ENCODE measurements around the gene TMEM11. TPM values are rescaled to one million over a fixed set of nuclear protein-coding genes. Genes with fewer than 3 reads are reported as not detected.

The TMEM11 gene
- total and polyA plus RNA-seq, 2 donors, result 19.7 to 23.3 TPM

- Histone ChIP-seq H3K4me1 (ENCODE audit: control insufficient read depth in 2 of 2, insufficient read depth in 2 of 2, low read length in 2 of 2) (no peaks in the 10 kb centered on the region), H3K9me3 (ENCODE audit: control insufficient read depth in 2 of 2, insufficient read depth in 1 of 2, low read length in 1 of 2) (no peaks in the 10 kb centered on the region), H3K27ac (ENCODE audit: low read depth in 1 of 2, low read length in 1 of 2) (no peak overlapping the region), H3K27me3 (ENCODE audit: control insufficient read depth in 2 of 2, insufficient read depth in 1 of 2, low read length in 1 of 2) (no peaks in the 10 kb centered on the region), H3K4me3 (ENCODE audit: low read length in 2 of 2) (no peak overlapping the region), H3K36me3 (ENCODE audit: control insufficient read depth in 2 of 2, insufficient read depth in 2 of 2, low read length in 1 of 2) (peaks cover 13 to 23% of the 10 kb centered on the region in 2 donors)
- 96% methylated on average over 1 of the region's 1 CpG for WGBS
- DNase-seq (ENCODE audit: low read depth in 6 of 9, low spot score in 9 of 9), result no peak
Measured at GRCh38 chr17:21185061-21185460, 28.9 kb downstream of the TMEM11 start.

- no peaks in the 10 kb centered on the region for H3K4me1 ChIP-seq (ENCODE audit: control insufficient read depth in 2 of 2, insufficient read depth in 2 of 2, low read length in 2 of 2)
- H3K4me3 ChIP-seq (ENCODE audit: low read length in 2 of 2), result no peak overlapping the region
- peaks cover 13 to 21% of the 10 kb centered on the region in 2 donors for H3K36me3 ChIP-seq (ENCODE audit: control insufficient read depth in 2 of 2, insufficient read depth in 2 of 2, low read length in 1 of 2)
- H3K27ac ChIP-seq (ENCODE audit: low read depth in 1 of 2, low read length in 1 of 2), result no peak overlapping the region
- no peak for DNase-seq (ENCODE audit: low read depth in 6 of 9, low spot score in 9 of 9)
- H3K9me3 ChIP-seq (ENCODE audit: control insufficient read depth in 2 of 2, insufficient read depth in 1 of 2, low read length in 1 of 2), result no peaks in the 10 kb centered on the region
- WGBS, result 97% methylated on average over 3 of the region's 3 CpGs
- no peaks in the 10 kb centered on the region for H3K27me3 ChIP-seq (ENCODE audit: control insufficient read depth in 2 of 2, insufficient read depth in 1 of 2, low read length in 1 of 2)
Measured at GRCh38 chr17:21184570-21184969, 29.4 kb downstream of the TMEM11 start.

GRCh38 chr17:21183468-21183867 is 30.5 kb downstream of the TMEM11 start:
- Histone ChIP-seq H3K4me1 (ENCODE audit: control insufficient read depth in 2 of 2, insufficient read depth in 2 of 2, low read length in 2 of 2) (no peaks in the 10 kb centered on the region), H3K36me3 (ENCODE audit: control insufficient read depth in 2 of 2, insufficient read depth in 2 of 2, low read length in 1 of 2) (peaks cover 10 to 14% of the 10 kb centered on the region in 2 donors), H3K27ac (ENCODE audit: low read depth in 1 of 2, low read length in 1 of 2) (no peak overlapping the region), H3K27me3 (ENCODE audit: control insufficient read depth in 2 of 2, insufficient read depth in 1 of 2, low read length in 1 of 2) (no peaks in the 10 kb centered on the region), H3K4me3 (ENCODE audit: low read length in 2 of 2) (no peak overlapping the region), H3K9me3 (ENCODE audit: control insufficient read depth in 2 of 2, insufficient read depth in 1 of 2, low read length in 1 of 2) (no peaks in the 10 kb centered on the region)
- DNase-seq (ENCODE audit: low read depth in 6 of 9, low spot score in 9 of 9), result no peak
- 77% methylated on average over 5 of the region's 5 CpGs for WGBS

GRCh38 chr17:21177854-21178600 is 35.9 kb downstream of the TMEM11 start:
- 98% methylated on average over 13 of the region's 13 CpGs for WGBS
- no peak overlapping the region for H3K27ac ChIP-seq (ENCODE audit: low read depth in 1 of 2, low read length in 1 of 2)
- peaks cover 4 to 17% of the 10 kb centered on the region in 2 donors for H3K36me3 ChIP-seq (ENCODE audit: control insufficient read depth in 2 of 2, insufficient read depth in 2 of 2, low read length in 1 of 2)
- no peak for DNase-seq (ENCODE audit: low read depth in 6 of 9, low spot score in 9 of 9)
- no peak overlapping the region for H3K4me3 ChIP-seq (ENCODE audit: low read length in 2 of 2)
- H3K4me1 ChIP-seq (ENCODE audit: control insufficient read depth in 2 of 2, insufficient read depth in 2 of 2, low read length in 2 of 2), result no peaks in the 10 kb centered on the region
- H3K9me3 ChIP-seq (ENCODE audit: control insufficient read depth in 2 of 2, insufficient read depth in 1 of 2, low read length in 1 of 2), result no peaks in the 10 kb centered on the region
- H3K27me3 ChIP-seq (ENCODE audit: control insufficient read depth in 2 of 2, insufficient read depth in 1 of 2, low read length in 1 of 2), result no peaks in the 10 kb centered on the region

- Histone ChIP-seq H3K27me3 (ENCODE audit: control insufficient read depth in 2 of 2, insufficient read depth in 1 of 2, low read length in 1 of 2) (no peaks in the 10 kb centered on the region), H3K27ac (ENCODE audit: low read depth in 1 of 2, low read length in 1 of 2) (no peak overlapping the region), H3K36me3 (ENCODE audit: control insufficient read depth in 2 of 2, insufficient read depth in 2 of 2, low read length in 1 of 2) (peaks cover 4 to 23% of the 10 kb centered on the region in 2 donors), H3K4me1 (ENCODE audit: control insufficient read depth in 2 of 2, insufficient read depth in 2 of 2, low read length in 2 of 2) (no peaks in the 10 kb centered on the region), H3K9me3 (ENCODE audit: control insufficient read depth in 2 of 2, insufficient read depth in 1 of 2, low read length in 1 of 2) (no peaks in the 10 kb centered on the region), H3K4me3 (ENCODE audit: low read length in 2 of 2) (no peak overlapping the region)
- WGBS, result 98% methylated on average over 8 of the region's 8 CpGs
- DNase-seq (ENCODE audit: low read depth in 6 of 9, low spot score in 9 of 9), result no peak
Measured at GRCh38 chr17:21177401-21177800, 36.6 kb downstream of the TMEM11 start.

- Histone ChIP-seq H3K9me3 (ENCODE audit: control insufficient read depth in 2 of 2, insufficient read depth in 1 of 2, low read length in 1 of 2) (no peaks in the 10 kb centered on the region), H3K4me3 (ENCODE audit: low read length in 2 of 2) (no peak overlapping the region), H3K36me3 (ENCODE audit: control insufficient read depth in 2 of 2, insufficient read depth in 2 of 2, low read length in 1 of 2) (peaks cover 4 to 26% of the 10 kb centered on the region in 2 donors), H3K4me1 (ENCODE audit: control insufficient read depth in 2 of 2, insufficient read depth in 2 of 2, low read length in 2 of 2) (no peaks in the 10 kb centered on the region), H3K27ac (ENCODE audit: low read depth in 1 of 2, low read length in 1 of 2) (no peak overlapping the region), H3K27me3 (ENCODE audit: control insufficient read depth in 2 of 2, insufficient read depth in 1 of 2, low read length in 1 of 2) (no peaks in the 10 kb centered on the region)
- no peak for DNase-seq (ENCODE audit: low read depth in 6 of 9, low spot score in 9 of 9)
- WGBS, result 89% methylated on average over 12 of the region's 12 CpGs
Measured at GRCh38 chr17:21176773-21177395, 37.1 kb downstream of the TMEM11 start.

GRCh38 chr17:21174713-21175112 is 39.2 kb downstream of the TMEM11 start:
- no peak overlapping the region for H3K4me3 ChIP-seq (ENCODE audit: low read length in 2 of 2)
- no peaks in the 10 kb centered on the region for H3K4me1 ChIP-seq (ENCODE audit: control insufficient read depth in 2 of 2, insufficient read depth in 2 of 2, low read length in 2 of 2)
- no peaks in the 10 kb centered on the region for H3K27me3 ChIP-seq (ENCODE audit: control insufficient read depth in 2 of 2, insufficient read depth in 1 of 2, low read length in 1 of 2)
- H3K27ac ChIP-seq (ENCODE audit: low read depth in 1 of 2, low read length in 1 of 2), result no peak overlapping the region
- H3K36me3 ChIP-seq (ENCODE audit: control insufficient read depth in 2 of 2, insufficient read depth in 2 of 2, low read length in 1 of 2), result peaks cover 4 to 27% of the 10 kb centered on the region in 2 donors
- no peak for DNase-seq (ENCODE audit: low read depth in 6 of 9, low spot score in 9 of 9)
- no peaks in the 10 kb centered on the region for H3K9me3 ChIP-seq (ENCODE audit: control insufficient read depth in 2 of 2, insufficient read depth in 1 of 2, low read length in 1 of 2)
- 98% methylated on average over 7 of the region's 7 CpGs for WGBS

GRCh38 chr17:21174186-21174585 is 39.8 kb downstream of the TMEM11 start:
- no peak for DNase-seq (ENCODE audit: low read depth in 6 of 9, low spot score in 9 of 9)
- H3K4me3 ChIP-seq (ENCODE audit: low read length in 2 of 2), result no peak overlapping the region
- 96% methylated on average over 8 of the region's 8 CpGs for WGBS
- no peaks in the 10 kb centered on the region for H3K27me3 ChIP-seq (ENCODE audit: control insufficient read depth in 2 of 2, insufficient read depth in 1 of 2, low read length in 1 of 2)
- H3K27ac ChIP-seq (ENCODE audit: low read depth in 1 of 2, low read length in 1 of 2), result no peak overlapping the region
- no peaks in the 10 kb centered on the region for H3K9me3 ChIP-seq (ENCODE audit: control insufficient read depth in 2 of 2, insufficient read depth in 1 of 2, low read length in 1 of 2)
- H3K36me3 ChIP-seq (ENCODE audit: control insufficient read depth in 2 of 2, insufficient read depth in 2 of 2, low read length in 1 of 2), result peaks cover 4 to 27% of the 10 kb centered on the region in 2 donors
- H3K4me1 ChIP-seq (ENCODE audit: control insufficient read depth in 2 of 2, insufficient read depth in 2 of 2, low read length in 2 of 2), result no peaks in the 10 kb centered on the region

- no peak overlapping the region for H3K4me3 ChIP-seq (ENCODE audit: low read length in 2 of 2)
- no peak overlapping the region for H3K27ac ChIP-seq (ENCODE audit: low read depth in 1 of 2, low read length in 1 of 2)
- H3K27me3 ChIP-seq (ENCODE audit: control insufficient read depth in 2 of 2, insufficient read depth in 1 of 2, low read length in 1 of 2), result no peaks in the 10 kb centered on the region
- H3K4me1 ChIP-seq (ENCODE audit: control insufficient read depth in 2 of 2, insufficient read depth in 2 of 2, low read length in 2 of 2), result no peaks in the 10 kb centered on the region
- H3K36me3 ChIP-seq (ENCODE audit: control insufficient read depth in 2 of 2, insufficient read depth in 2 of 2, low read length in 1 of 2), result peaks cover 4 to 27% of the 10 kb centered on the region in 2 donors
- no peaks in the 10 kb centered on the region for H3K9me3 ChIP-seq (ENCODE audit: control insufficient read depth in 2 of 2, insufficient read depth in 1 of 2, low read length in 1 of 2)
- no peak for DNase-seq (ENCODE audit: low read depth in 6 of 9, low spot score in 9 of 9)
- WGBS, result 96% methylated on average over 2 of the region's 2 CpGs
Measured at GRCh38 chr17:21173543-21173942, 40.4 kb downstream of the TMEM11 start.

Data from thymus (tissue), 11 donors.